GM19372 (cell line): ENCODE results near the gene KIF24.
"Not testable (repeated sequence)": the region's sequence is repeated elsewhere in the genome, so short reads cannot be mapped to it uniquely, and the experiment has no call there.

Experiments used
- ATAC-seq: cut with Tn5 transposase; IDR thresholded peaks from one replicate; pipeline ENCODE4 v1.9.1; 2021; ENCODE audit warnings: mild to moderate bottlenecking, low read depth, moderate library complexity; ENCODE audit not compliant: unreplicated experiment

Gene KIF24

GRCh38 chr9:34332076-34332964, 3.3 kb upstream of the KIF24 start:
- ATAC-seq: no peak

GRCh38 chr9:34331196-34331595, 2.1 kb upstream of the KIF24 start:
- no peak for ATAC-seq

- ATAC-seq: no peak
Measured at GRCh38 chr9:34328500-34328986, 525 bp downstream of the KIF24 start.

GRCh38 chr9:34326690-34327089, 2.4 kb downstream of the KIF24 start:
- ATAC-seq: no peak

GRCh38 chr9:34322899-34323591, 6.0 kb downstream of the KIF24 start:
- no peak for ATAC-seq

GRCh38 chr9:34321451-34321850, 7.6 kb downstream of the KIF24 start:
- no peak for ATAC-seq

GRCh38 chr9:34318163-34318790, 10.8 kb downstream of the KIF24 start:
- no peak for ATAC-seq

- no peak for ATAC-seq
Measured at GRCh38 chr9:34317436-34317835, 11.6 kb downstream of the KIF24 start.

GRCh38 chr9:34311499-34312185, 17.4 kb downstream of the KIF24 start:
- no peak for ATAC-seq

GRCh38 chr9:34310215-34310614, 18.9 kb downstream of the KIF24 start:
- no peak for ATAC-seq

- ATAC-seq: not testable (repeated sequence)
Measured at GRCh38 chr9:34308316-34308715, 20.8 kb downstream of the KIF24 start.

GRCh38 chr9:34301064-34301463, 28.0 kb downstream of the KIF24 start:
- not testable (repeated sequence) for ATAC-seq

- ATAC-seq: no peak
Measured at GRCh38 chr9:34292552-34292951, 36.5 kb downstream of the KIF24 start.

- ATAC-seq: no peak
Measured at GRCh38 chr9:34291423-34291822, 37.6 kb downstream of the KIF24 start.

- no peak for ATAC-seq
Measured at GRCh38 chr9:34291023-34291422, 38.0 kb downstream of the KIF24 start.

- ATAC-seq: no peak
Measured at GRCh38 chr9:34289159-34289558, 39.9 kb downstream of the KIF24 start.

GRCh38 chr9:34282096-34282495, 47.0 kb downstream of the KIF24 start:
- ATAC-seq: no peak

GRCh38 chr9:34279411-34279810, 49.7 kb downstream of the KIF24 start:
- ATAC-seq: no peak
